ENCODE data around the gene C16orf95. TPM values are rescaled to one million over a fixed set of nuclear protein-coding genes. Genes with fewer than 3 reads are reported as not detected.

The C16orf95 gene
- total RNA-seq, 1 donor from 2014 or later = 1.7 TPM

- no peak for DNase-seq (ENCODE audit: low read depth)
- no peak overlapping the region for H3K4me3 ChIP-seq (ENCODE audit: low read depth, low read length)
- TF ChIP-seq, protein P1, sequence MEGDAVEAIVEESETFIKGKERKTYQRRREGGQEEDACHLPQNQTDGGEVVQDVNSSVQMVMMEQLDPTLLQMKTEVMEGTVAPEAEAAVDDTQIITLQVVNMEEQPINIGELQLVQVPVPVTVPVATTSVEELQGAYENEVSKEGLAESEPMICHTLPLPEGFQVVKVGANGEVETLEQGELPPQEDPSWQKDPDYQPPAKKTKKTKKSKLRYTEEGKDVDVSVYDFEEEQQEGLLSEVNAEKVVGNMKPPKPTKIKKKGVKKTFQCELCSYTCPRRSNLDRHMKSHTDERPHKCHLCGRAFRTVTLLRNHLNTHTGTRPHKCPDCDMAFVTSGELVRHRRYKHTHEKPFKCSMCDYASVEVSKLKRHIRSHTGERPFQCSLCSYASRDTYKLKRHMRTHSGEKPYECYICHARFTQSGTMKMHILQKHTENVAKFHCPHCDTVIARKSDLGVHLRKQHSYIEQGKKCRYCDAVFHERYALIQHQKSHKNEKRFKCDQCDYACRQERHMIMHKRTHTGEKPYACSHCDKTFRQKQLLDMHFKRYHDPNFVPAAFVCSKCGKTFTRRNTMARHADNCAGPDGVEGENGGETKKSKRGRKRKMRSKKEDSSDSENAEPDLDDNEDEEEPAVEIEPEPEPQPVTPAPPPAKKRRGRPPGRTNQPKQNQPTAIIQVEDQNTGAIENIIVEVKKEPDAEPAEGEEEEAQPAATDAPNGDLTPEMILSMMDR (conservative IDR thresholded peaks at IDR 0.05; ENCODE audit: low read depth, low read length) = peak; percentile 10
Observed at GRCh38 chr16:87347932-87348615, 30.9 kb upstream of the C16orf95 start.

GRCh38 chr16:87346517-87347060 is 29.4 kb upstream of the C16orf95 start:
- H3K4me3 ChIP-seq (ENCODE audit: low read depth, low read length) = no peak overlapping the region
- TF ChIP-seq, protein P1 (conservative IDR thresholded peaks at IDR 0.05; ENCODE audit: low read depth, low read length) = no peak
- no peak for DNase-seq (ENCODE audit: low read depth)

DNA sequence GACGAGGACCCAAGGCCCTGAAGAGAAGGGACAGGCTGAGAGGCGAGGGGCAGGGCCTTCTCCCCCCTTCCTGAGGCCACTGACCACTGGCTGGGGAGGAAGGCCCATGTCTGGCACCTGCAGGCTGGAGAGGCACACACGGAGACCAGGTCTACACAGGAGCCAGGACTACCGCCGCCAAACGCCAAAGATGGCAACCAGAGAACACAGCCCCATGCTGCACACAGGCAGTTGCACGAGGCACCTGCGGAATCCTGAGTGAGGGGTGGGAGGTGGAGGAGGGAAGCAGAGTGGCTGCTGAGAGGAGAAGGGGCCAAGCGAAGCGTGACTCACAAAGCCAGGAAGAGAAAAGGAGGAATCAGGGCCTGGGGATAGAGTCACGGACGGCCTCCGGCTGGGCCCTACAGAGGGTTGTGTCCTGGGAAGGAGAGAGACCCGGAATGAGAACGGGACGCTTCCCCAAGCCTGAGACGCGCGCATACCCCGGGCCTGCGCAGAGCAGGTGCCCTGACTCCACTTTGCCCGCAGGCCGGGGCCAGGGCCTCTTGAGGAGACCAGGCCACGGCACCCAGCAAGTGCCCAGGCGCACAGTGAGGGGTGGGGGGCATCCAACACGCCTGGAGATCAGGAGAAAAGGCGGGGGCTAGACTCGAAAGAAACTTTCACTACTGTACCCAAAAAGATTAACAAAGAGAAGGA is 28.7 kb upstream of the C16orf95 start:
- DNase-seq (ENCODE audit: low read depth) = no peak
- H3K4me3 ChIP-seq (ENCODE audit: low read depth, low read length) = no peak overlapping the region
- TF ChIP-seq, protein P1 (conservative IDR thresholded peaks at IDR 0.05; ENCODE audit: low read depth, low read length) = no peak

GRCh38 chr16:87344931-87345631 is 27.9 kb upstream of the C16orf95 start:
- no peak overlapping the region for H3K4me3 ChIP-seq (ENCODE audit: low read depth, low read length)
- TF ChIP-seq, protein P1 (conservative IDR thresholded peaks at IDR 0.05; ENCODE audit: low read depth, low read length) = no peak
- no peak for DNase-seq (ENCODE audit: low read depth)

GRCh38 chr16:87344165-87344930 is 27.2 kb upstream of the C16orf95 start:
- no peak overlapping the region for H3K4me3 ChIP-seq (ENCODE audit: low read depth, low read length)
- no peak for DNase-seq (ENCODE audit: low read depth)
- TF ChIP-seq, protein P1 (conservative IDR thresholded peaks at IDR 0.05; ENCODE audit: low read depth, low read length) = no peak

GRCh38 chr16:87343753-87344050 is 26.5 kb upstream of the C16orf95 start:
- DNase-seq (ENCODE audit: low read depth) = no peak
- H3K4me3 ChIP-seq (ENCODE audit: low read depth, low read length) = no peak overlapping the region
- TF ChIP-seq, protein P1 (conservative IDR thresholded peaks at IDR 0.05; ENCODE audit: low read depth, low read length) = no peak
